WTC11 (cell line): Measurements from ENCODE around the gene CCHCR1. TPM values are rescaled to one million over a fixed set of nuclear protein-coding genes. Genes with fewer than 3 reads are reported as not detected.

ENCODE experiments used
- ATAC-seq: fragments of 200-7000 bp; cut with Tn5 transposase; 2 replicates; pipeline ENCODE4 v1.10.0; 2021; ENCODE audit warnings: mild to moderate bottlenecking, moderate library complexity
- CTCF ChIA-PET: fragments of 300-600 bp; sonication (Branson Sonifier 250); formaldehyde crosslinking; loops from one replicate; lab custom pipeline; 2021; ENCODE audit warnings: antibody characterized with exemption; lab: Charles Lee
- POLR2A ChIA-PET: fragments of 350-600 bp; sonication (Branson Sonifier 250); formaldehyde crosslinking; loops from one replicate; lab custom pipeline; 2021; ENCODE audit warnings: antibody characterized with exemption; lab: Charles Lee
- DNase-seq: peaks from one replicate; pipeline ENCODE4 v3.0.0; 2021; ENCODE audit warnings: low spot score
- H3K27ac Mint-ChIP-seq: 2 replicates; pipeline ENCODE4 v1.8.0; 2021; ENCODE audit warnings: mixed read lengths
- H3K27me3 Mint-ChIP-seq: 2 replicates; pipeline ENCODE4 v1.8.0; 2021; ENCODE audit warnings: low read depth, mild to moderate bottlenecking, moderate library complexity, mixed read lengths
- H3K36me3 Mint-ChIP-seq: 2 replicates; pipeline ENCODE4 v1.8.0; 2021; ENCODE audit warnings: mixed read lengths
- H3K4me1 Mint-ChIP-seq: 2 replicates; pipeline ENCODE4 v1.8.0; 2022; ENCODE audit warnings: mixed read lengths
- H3K4me3 Mint-ChIP-seq: 2 replicates; pipeline ENCODE4 v1.8.0; 2021; ENCODE audit warnings: mild to moderate bottlenecking, moderate library complexity, mixed read lengths
- H3K9me3 Mint-ChIP-seq: 2 replicates; pipeline ENCODE4 v1.8.0; 2021; ENCODE audit warnings: mixed read lengths
- AR ChIP-seq: fragments of 250-450 bp; sonication (Bioruptor Pico); IDR thresholded peaks from 2 replicates; pipeline ENCODE4 v1.9.0; 2021; ENCODE audit warnings: mild to moderate bottlenecking
- CDX4 ChIP-seq: fragments of 250-450 bp; sonication (Bioruptor Pico); IDR thresholded peaks from 2 replicates; pipeline ENCODE4 v1.9.0; 2021; ENCODE audit warnings: moderate library complexity, mild to moderate bottlenecking, inconsistent platforms, borderline replicate concordance
- E2F5 ChIP-seq: sonication (generic); formaldehyde crosslinking; IDR thresholded peaks from 2 replicates; pipeline ENCODE4 v1.8.1; 2022; ENCODE audit warnings: mild to moderate bottlenecking, moderate library complexity, missing genetic modification reagents
- ETV6 ChIP-seq: sonication (generic); formaldehyde crosslinking; IDR thresholded peaks from 2 replicates; pipeline ENCODE4 v1.8.1; 2022; ENCODE audit warnings: mild to moderate bottlenecking, missing genetic modification reagents
- HMGXB4 ChIP-seq: sonication (generic); formaldehyde crosslinking; IDR thresholded peaks from 2 replicates; pipeline ENCODE4 v1.8.1; 2023; ENCODE audit warnings: mild to moderate bottlenecking, moderate library complexity, missing genetic modification reagents
- PRRX2 ChIP-seq: fragments of 250-450 bp; sonication (Bioruptor Pico); IDR thresholded peaks from 2 replicates; pipeline ENCODE4 v1.8.0; 2021; ENCODE audit warnings: mild to moderate bottlenecking
- STAT6 ChIP-seq: sonication (generic); formaldehyde crosslinking; conservative IDR thresholded peaks from 2 replicates; pipeline ENCODE4 v1.8.1; 2023; ENCODE audit warnings: mild to moderate bottlenecking, low read depth, missing genetic modification reagents, moderate library complexity
- TCF7 ChIP-seq: sonication (generic); formaldehyde crosslinking; IDR thresholded peaks from 2 replicates; pipeline ENCODE4 v1.8.0; 2022; ENCODE audit warnings: mild to moderate bottlenecking, low read depth, missing genetic modification reagents, moderate library complexity
- USF2 ChIP-seq: sonication (generic); formaldehyde crosslinking; IDR thresholded peaks from 2 replicates; pipeline ENCODE4 v1.8.1; 2023; ENCODE audit warnings: mild to moderate bottlenecking, missing genetic modification reagents, moderate library complexity
- ZNF263 ChIP-seq: sonication (generic); formaldehyde crosslinking; IDR thresholded peaks from 2 replicates; pipeline ENCODE4 v1.8.1; 2022; ENCODE audit warnings: low read depth, mild to moderate bottlenecking, moderate library complexity, missing genetic modification reagents
- ZNF416 ChIP-seq: fragments of 250-450 bp; sonication (Bioruptor Pico); IDR thresholded peaks from 2 replicates; pipeline ENCODE4 v1.9.0; 2021; ENCODE audit warnings: mild to moderate bottlenecking, inconsistent platforms
- total RNA-seq: library from RNA; stranded (reverse); gene quantifications from 3 replicates; pipeline ENCODE4 v1.2.3, GENCODE V29; 2021

CCHCR1 gene
- total RNA-seq, 1 experiment from 2014 or later, result 58.7 TPM

- no peak overlapping the region for H3K27ac Mint-ChIP-seq
- DNase-seq, result no peak
- no peaks in the 10 kb centered on the region for H3K36me3 Mint-ChIP-seq
- TF ChIP-seq ZNF263 (CRISPR knock-in tag) (no peak), PRRX2 (CRISPR knock-in tag) (no peak), E2F5 (no peak), TCF7 (CRISPR knock-in tag) (no peak), HMGXB4 (CRISPR knock-in tag) (no peak), CDX4 (no peak), USF2 (CRISPR knock-in tag) (no peak), AR (no peak), ZNF416 (CRISPR knock-in tag) (no peak), ETV6 (no peak), STAT6 (CRISPR knock-in tag) (no peak)
- ChIA-PET POLR2A (no interaction called here), CTCF (interaction anchor here (0.7 to 2.8 kb wide), 7 partner anchors 9 to 177 kb away, joined by 3 to 10 read pairs (median 4); partner anchors contain the start of gene PSORS1C1)
- ATAC-seq, result no peak
- no peak overlapping the region for H3K4me3 Mint-ChIP-seq
- no peaks in the 10 kb centered on the region for H3K27me3 Mint-ChIP-seq
- no peaks in the 10 kb centered on the region for H3K9me3 Mint-ChIP-seq
- H3K4me1 Mint-ChIP-seq, result peaks cover 19% of the 10 kb centered on the region
Measured at GRCh38 chr6:31092769-31093505, 64.7 kb downstream of the CCHCR1 start.

Other genes starting within 250 kb of the CCHCR1 start
- gene GTF2H4, start 249.6 kb downstream of the CCHCR1 start, total RNA-seq, result 46.2 to 49.7 TPM (median 49.2 TPM) in 3 replicates
- 65.6 to 74.1 TPM (median 69.9 TPM) in 3 replicates for gene VARS2, start 243.6 kb downstream of the CCHCR1 start, total RNA-seq
- 0.66 to 0.80 TPM in 2 of 3 replicates, not detected in the other for gene SFTA2, start 225.6 kb downstream of the CCHCR1 start, total RNA-seq
- 0.15 to 0.21 TPM (median 0.18 TPM) in 3 replicates for gene MUCL3, start 216.8 kb downstream of the CCHCR1 start, total RNA-seq
- gene MUC21, start 174.1 kb downstream of the CCHCR1 start, total RNA-seq, result not detected in 3 replicates
- not detected in 3 replicates for gene MUC22, start 147.3 kb downstream of the CCHCR1 start, total RNA-seq
- not detected in 3 replicates for gene C6orf15, start 45.2 kb downstream of the CCHCR1 start, total RNA-seq
- gene PSORS1C1, start 43.0 kb downstream of the CCHCR1 start, total RNA-seq, result 0.11 to 0.66 TPM (median 0.34 TPM) in 3 replicates
- not detected in 3 replicates for gene CDSN, start 37.4 kb downstream of the CCHCR1 start, total RNA-seq
- gene PSORS1C2, start 18.7 kb downstream of the CCHCR1 start, total RNA-seq, result 0.55 to 0.85 TPM (median 0.78 TPM) in 3 replicates
- 10.2 to 12.7 TPM (median 10.7 TPM) in 3 replicates for gene TCF19, start 787 bp upstream of the CCHCR1 start, total RNA-seq
- 2,735 to 3,160 TPM (median 3,135 TPM) in 3 replicates for gene POU5F1, start 12.9 kb upstream of the CCHCR1 start, total RNA-seq
- 82.9 to 107 TPM (median 106 TPM) in 3 replicates for gene HLA-C, start 114.3 kb upstream of the CCHCR1 start, total RNA-seq
- 124 to 149 TPM (median 141 TPM) in 3 replicates for gene HLA-B, start 199.4 kb upstream of the CCHCR1 start, total RNA-seq
- gene MICA, start 245.8 kb upstream of the CCHCR1 start, total RNA-seq, result 11.4 to 12.9 TPM (median 11.7 TPM) in 3 replicates